ENCODE measurements around the gene KLC3. TPM values are rescaled to one million over a fixed set of nuclear protein-coding genes. Genes with fewer than 3 reads are reported as not detected.

KLC3 gene
- total RNA-seq, 2 donors from 2014 or later = not detected

GRCh38 chr19:45303269-45304060 lies 37.1 kb upstream of the KLC3 start:
- Histone ChIP-seq H3K27me3 (no peaks in the 10 kb centered on the region), H3K4me3 (no peak overlapping the region), H3K9me3 (no peaks in the 10 kb centered on the region), H3K36me3 (no peaks in the 10 kb centered on the region), H3K9ac (ENCODE audit: low read depth in 2 of 2, low read length in 2 of 2) (no peak overlapping the region), H3K27ac (no peak overlapping the region), H3K4me1 (no peaks in the 10 kb centered on the region)
- DNase-seq = no peak
- TF ChIP-seq CTCF (IDR thresholded peaks at IDR 0.05) = no peak
- intact Hi-C loops (cut with DNase I) = no loop called here

- no peaks in the 10 kb centered on the region for H3K4me1 ChIP-seq
- no peak overlapping the region for H3K27ac ChIP-seq
- intact Hi-C loops (cut with DNase I) = no loop called here
- H3K9me3 ChIP-seq = no peaks in the 10 kb centered on the region
- TF ChIP-seq CTCF (IDR thresholded peaks at IDR 0.05) = no peak
- H3K36me3 ChIP-seq = no peaks in the 10 kb centered on the region
- H3K4me3 ChIP-seq = no peak overlapping the region
- no peaks in the 10 kb centered on the region for H3K27me3 ChIP-seq
- no peak overlapping the region for H3K9ac ChIP-seq (ENCODE audit: low read depth in 2 of 2, low read length in 2 of 2)
- DNase-seq = no peak
Observed at GRCh38 chr19:45304141-45304926, 36.2 kb upstream of the KLC3 start.

GRCh38 chr19:45305007-45305406 lies 35.5 kb upstream of the KLC3 start:
- no peak for TF ChIP-seq CTCF (IDR thresholded peaks at IDR 0.05)
- H3K27ac ChIP-seq = no peak overlapping the region

GRCh38 chr19:45305421-45305820 lies 35.1 kb upstream of the KLC3 start:
- DNase-seq = no peak
- Histone ChIP-seq H3K4me3 (no peak overlapping the region), H3K9me3 (no peaks in the 10 kb centered on the region), H3K27ac (no peak overlapping the region), H3K27me3 (no peaks in the 10 kb centered on the region), H3K4me1 (no peaks in the 10 kb centered on the region), H3K9ac (ENCODE audit: low read depth in 2 of 2, low read length in 2 of 2) (no peak overlapping the region), H3K36me3 (no peaks in the 10 kb centered on the region)
- intact Hi-C loops (cut with DNase I) = no loop called here
- no peak for TF ChIP-seq CTCF (IDR thresholded peaks at IDR 0.05)

More at GRCh38 chr19:45305007-45305406, 35.5 kb upstream of the KLC3 start:
- no peaks in the 10 kb centered on the region for H3K36me3 ChIP-seq
- no peak for DNase-seq
- H3K4me1 ChIP-seq = no peaks in the 10 kb centered on the region
- H3K27me3 ChIP-seq = no peaks in the 10 kb centered on the region
- no peak overlapping the region for H3K4me3 ChIP-seq
- no peak overlapping the region for H3K9ac ChIP-seq (ENCODE audit: low read depth in 2 of 2, low read length in 2 of 2)
- intact Hi-C loops (cut with DNase I) = no loop called here
- no peaks in the 10 kb centered on the region for H3K9me3 ChIP-seq

GRCh38 chr19:45306040-45306439 lies 34.5 kb upstream of the KLC3 start:
- no peaks in the 10 kb centered on the region for H3K9me3 ChIP-seq
- no peak for DNase-seq
- no peaks in the 10 kb centered on the region for H3K27me3 ChIP-seq
- no peaks in the 10 kb centered on the region for H3K4me1 ChIP-seq
- H3K9ac ChIP-seq (ENCODE audit: low read depth in 2 of 2, low read length in 2 of 2) = no peak overlapping the region
- no peak overlapping the region for H3K4me3 ChIP-seq
- intact Hi-C loops (cut with DNase I) = no loop called here
- TF ChIP-seq CTCF (IDR thresholded peaks at IDR 0.05) = no peak
- no peak overlapping the region for H3K27ac ChIP-seq
- H3K36me3 ChIP-seq = no peaks in the 10 kb centered on the region

Data from colonic mucosa (tissue), 4 donors.